Activated naive CD8-positive, alpha-beta T cell treated with anti-CD3 and anti-CD28 coated beads, Interleukin-2, amount 50 U/mL, for 16 hours (primary cell): ENCODE results near the gene POLR3C.
"Not testable (repeated sequence)": the region's sequence is repeated elsewhere in the genome, so short reads cannot be mapped to it uniquely, and the experiment has no call there.

Experiments
- DNase-seq: peaks from one replicate; pipeline ENCODE4 v3.0.0-alpha.2; 2020; ENCODE audit warnings: low read depth, low spot score

Gene POLR3C

DNA sequence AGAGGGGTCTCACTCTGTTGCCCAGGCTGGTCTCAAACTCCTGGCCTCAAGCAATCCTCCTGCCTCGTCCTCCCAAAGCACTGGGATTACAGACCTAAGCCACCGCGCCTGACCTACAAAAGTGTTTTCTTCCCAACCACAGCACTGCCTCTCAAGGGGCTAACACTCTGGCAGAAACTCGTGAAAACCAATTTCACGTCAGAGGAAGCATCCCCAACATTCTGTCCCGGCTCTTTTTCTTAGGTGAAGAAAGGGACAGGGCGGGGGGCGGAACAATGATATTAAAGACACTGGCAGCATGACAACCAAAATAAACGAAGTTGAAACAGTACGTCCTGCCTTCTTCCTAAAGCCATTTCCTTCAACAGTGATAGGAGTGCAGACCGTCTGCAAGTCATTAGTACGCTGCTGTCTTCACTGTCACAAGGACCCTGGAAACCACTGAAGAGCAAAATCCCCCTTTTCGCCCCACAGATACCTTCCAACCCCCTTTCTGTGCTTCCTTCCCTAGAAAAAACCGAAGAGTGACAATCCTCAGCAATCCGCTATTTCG, 1.1 kb upstream of the POLR3C start:
- DNase-seq = not testable (repeated sequence)

DNA sequence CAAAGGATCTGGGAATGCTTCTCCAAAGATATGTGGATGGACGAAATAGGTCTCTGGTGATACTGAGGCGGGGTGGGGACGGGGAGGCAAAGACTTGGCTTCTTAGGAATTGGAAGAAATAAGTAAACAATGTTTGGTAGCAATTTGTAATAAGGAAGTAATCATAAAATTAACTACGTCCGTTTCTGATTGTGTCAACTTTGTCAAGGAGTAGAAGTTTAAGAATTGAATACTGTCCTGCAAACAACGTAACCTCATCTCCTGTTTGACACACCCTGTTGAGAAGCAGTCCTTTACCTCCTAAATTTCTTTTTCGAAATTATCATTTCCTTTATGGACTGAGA, 471 bp downstream of the POLR3C start:
- DNase-seq = no peak

DNA sequence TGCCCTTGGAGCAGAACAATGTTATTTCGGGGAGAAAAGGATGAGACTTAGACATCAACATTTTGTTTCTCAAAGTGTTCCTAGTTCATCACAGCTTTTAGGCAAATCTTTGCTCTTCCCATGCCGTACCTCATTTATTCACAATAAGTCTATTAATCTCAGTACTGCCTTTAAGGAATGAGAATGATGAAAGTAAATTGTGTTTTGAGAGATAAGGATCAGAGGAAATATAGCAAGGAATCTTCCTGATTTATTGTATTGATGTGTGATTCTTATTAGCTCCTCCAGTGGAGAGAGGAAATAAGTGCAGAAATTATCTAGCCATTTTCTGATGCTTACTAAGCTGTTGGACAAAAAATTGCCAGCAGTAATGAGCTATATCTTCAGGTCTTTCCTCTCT, 2.0 kb downstream of the POLR3C start:
- no peak for DNase-seq

DNA sequence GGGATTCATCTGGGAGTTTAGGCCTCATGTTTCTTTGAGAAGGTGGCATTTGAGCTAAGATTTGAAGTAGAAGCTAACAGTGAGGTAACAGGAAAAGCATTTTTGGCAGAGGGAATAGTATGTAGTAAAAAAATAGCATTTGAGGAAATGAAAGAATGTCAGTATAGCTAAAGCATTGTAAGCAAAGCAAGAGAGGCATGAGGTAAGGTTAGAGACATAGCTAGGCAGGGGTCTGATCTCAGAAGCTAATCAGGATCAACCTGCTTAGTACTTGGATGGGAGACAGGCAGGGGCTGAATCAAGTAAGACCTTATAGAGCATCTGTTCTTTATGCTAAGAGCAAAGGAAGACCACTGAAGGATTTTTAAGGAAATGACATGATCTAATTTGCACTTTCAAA, 4.0 kb downstream of the POLR3C start:
- DNase-seq = no peak

DNA sequence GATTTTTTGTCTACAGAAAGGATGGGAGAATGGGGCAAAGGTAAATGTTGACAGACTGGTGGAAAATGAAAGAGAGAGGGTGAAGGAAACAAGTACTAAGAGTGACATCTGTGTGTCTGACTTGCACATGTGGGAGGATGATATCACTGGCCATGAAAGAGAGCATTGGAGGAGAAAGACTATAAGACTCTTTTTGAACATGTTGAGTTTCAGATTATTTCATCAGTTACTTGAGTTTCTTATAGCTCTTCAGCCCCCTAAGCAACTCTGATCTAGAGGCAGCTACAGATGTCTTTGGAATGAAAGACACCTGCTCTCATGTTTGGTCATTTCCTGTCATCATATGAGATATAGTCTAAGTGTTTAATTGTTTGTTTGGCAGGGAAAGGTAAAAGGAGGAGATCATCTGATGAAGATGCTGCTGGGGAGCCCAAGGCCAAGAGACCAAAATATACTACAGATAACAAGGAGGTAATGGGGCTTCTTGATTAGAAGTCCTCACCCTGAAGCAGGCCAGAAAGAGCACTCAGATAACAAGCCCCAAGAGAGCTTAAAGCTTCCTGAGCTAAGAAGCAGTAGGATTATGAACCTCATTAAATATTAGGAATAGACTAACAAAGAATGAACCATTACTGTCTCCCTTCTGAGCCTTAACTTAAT, 4.5 kb downstream of the POLR3C start:
- peak; percentile 14 for DNase-seq

GRCh38 chr1:145830810-145831209, 6.8 kb downstream of the POLR3C start:
- DNase-seq = not testable (repeated sequence)

DNA sequence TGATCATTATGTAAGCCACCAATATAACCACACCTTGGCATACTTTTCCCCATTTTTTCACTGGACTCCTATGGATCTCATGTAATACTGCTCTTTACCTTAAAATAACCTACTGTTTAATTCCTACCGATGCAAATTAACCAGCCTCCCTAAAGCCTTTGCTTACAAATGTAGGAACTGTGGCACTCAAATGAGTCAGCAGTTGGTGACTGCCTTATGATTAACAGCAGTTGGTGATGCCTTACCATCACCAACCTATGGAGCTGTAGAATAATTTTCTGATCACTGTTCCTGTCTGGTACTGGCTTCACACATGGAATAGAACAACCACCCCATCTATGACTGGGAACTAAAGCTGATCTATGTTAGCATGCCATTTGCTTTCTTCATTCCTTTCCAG, 13.7 kb downstream of the POLR3C start:
- no peak for DNase-seq

DNA sequence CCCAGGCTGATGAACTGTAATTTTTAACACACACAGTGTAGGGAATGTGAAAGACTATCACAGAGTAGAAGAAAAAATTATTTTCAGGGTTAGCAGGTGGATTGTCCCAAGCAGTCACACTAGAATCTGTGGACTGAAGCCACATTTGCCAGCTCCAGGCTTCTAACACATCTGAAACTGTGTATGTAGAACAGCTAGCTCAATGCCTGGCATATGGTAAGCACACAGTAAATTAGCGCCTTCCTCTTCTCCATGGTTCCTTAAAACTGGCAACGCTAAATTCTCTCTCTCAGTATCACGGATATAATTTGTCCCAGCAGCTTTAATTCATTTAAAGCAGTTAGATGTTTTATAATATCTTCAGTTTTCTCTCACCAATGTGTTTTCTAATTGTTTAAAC, 19.0 kb downstream of the POLR3C start:
- DNase-seq = no peak

DNA sequence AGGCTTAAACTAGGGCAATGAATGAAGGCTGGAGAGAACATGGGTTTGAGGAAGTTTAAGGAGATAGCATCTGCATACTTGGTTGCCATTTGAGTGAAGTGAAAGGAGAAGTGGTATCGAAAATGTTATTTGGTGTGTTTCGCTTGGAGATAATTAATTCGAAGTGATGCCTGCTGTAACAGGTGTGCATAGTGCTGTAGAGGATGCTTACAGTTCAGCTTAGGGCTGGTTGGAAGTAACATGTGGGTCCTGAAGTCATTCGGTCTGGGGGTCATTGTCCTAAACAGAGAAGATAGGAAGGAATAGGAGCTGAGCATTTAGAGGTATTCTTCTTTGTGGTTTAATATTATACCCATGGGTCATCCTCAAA, 21.1 kb downstream of the POLR3C start:
- DNase-seq = no peak

- DNase-seq = peak; percentile 47
These were observed 21.6 kb downstream of the POLR3C start, which contains the start of gene NUDT17 for GRCh38 chr1:145845514-145846161. Gene NUDT17, plus strand, starts transcription at chr1:145845630. Its CDS starts 11 bp downstream, at chr1:145845641.

DNA sequence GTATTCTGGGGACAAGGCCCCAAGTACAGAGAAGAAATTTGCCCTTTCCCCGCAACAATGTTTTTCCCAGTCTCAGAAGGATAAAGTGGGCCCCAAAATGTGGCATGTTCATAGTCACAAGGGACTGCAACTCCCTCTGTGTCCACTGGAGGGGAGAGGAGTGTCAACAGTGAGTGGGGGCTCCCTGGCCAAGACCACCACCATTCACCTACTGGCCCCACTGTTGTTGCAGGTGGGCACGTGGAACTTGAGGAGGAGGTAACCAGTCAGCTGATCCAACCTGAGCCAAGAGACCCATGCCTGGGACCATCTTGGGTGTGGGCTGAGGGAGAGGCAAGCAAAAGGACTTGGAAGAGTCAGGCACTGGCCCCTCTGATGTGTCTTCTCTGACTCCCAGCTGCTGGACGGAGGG, 22.2 kb downstream of the POLR3C start:
- no peak for DNase-seq

DNA sequence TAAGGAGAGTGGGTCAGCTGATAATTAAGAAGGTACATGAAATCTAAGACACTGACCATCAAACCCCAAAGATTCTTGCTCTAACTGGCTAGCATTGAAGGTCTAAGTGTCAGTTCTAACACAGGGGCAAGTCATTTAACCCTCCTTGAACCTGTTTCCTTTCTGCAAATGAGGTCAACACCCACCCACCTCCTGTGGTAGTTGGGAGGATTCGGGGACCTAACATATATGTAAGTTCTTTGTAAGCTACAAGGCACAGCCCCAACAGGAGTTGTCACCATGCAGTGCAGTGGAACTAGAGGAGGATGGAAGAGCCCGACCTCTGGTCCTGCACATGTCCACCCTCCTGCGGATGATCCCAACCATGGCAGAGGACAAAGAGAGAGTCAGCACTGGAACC, 23.8 kb downstream of the POLR3C start:
- no peak for DNase-seq

GRCh38 chr1:145849356-145850160, 25.6 kb downstream of the POLR3C start:
- no peak for DNase-seq

DNA sequence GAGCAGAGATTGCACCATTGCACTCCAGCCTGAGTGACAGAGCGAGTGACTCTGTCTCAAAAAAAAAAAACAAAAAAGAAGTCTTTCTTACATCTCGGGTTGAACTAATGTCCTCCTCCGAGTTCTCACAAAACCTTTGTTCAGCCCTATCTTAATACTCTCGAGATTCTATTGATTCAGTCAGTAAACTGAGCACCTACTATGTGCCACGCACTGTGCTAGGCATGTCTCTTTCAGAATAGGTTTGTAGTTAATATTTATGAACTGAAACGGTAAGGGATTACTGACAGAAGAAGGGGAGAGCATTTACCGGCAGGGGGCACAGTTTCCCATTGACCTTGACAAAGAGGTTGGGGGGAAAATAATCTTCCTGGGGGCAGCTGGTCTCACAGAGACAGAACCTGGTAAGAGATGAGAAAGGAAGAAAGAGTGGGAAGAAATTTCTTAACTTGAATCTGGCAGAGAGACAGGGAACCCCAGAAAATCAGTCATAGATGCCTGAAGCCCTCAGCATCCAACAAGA, 31.5 kb downstream of the POLR3C start:
- no peak for DNase-seq

- no peak for DNase-seq
These were observed 33.2 kb downstream of the POLR3C start for GRCh38 chr1:145857170-145857569.

DNA sequence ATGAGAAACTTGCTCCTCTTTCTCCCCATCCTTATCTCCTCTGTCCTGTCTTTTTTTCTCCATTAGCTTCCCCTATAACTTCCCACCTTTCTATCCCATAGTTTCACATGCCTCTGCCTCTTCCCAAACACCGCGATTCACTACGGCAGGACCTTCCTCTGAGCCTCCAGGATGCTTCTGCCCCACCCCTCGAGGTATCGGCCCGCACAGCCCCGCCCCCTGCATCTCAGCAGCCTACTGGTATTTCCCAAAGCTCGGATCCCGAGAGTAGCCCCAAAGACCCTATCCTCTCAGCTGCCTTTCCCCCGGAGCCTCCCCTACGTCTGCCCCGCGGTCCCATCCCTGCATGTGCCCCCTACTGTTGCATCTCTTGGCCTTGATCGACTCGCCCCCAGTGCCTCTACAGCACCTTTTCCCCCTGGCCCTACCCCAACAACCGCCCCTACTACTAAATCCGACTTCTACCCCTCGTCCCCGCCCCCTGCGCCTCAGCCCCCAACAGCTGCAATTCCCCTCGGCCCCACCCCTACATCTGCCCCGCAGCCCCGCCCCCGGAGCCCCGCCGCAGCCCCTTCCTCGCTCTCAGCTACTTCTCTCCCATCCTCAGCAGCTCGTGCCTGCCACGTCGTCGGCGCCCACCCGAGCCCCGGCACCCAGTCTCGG, 34.4 kb downstream of the POLR3C start:
- DNase-seq = peak; percentile 41

- peak; percentile 51 for DNase-seq
These were observed 35.0 kb downstream of the POLR3C start, which contains the start of gene PIAS3 for GRCh38 chr1:145858901-145859490. Gene PIAS3, minus strand, starts transcription at chr1:145859081. Its CDS starts 91 bp downstream, at chr1:145858990.

- peak; percentile 54 for DNase-seq
These were observed 35.6 kb downstream of the POLR3C start for GRCh38 chr1:145859491-145860023.

- DNase-seq = no peak
These were observed 39.5 kb downstream of the POLR3C start for GRCh38 chr1:145863282-145864018.

GRCh38 chr1:145868232-145868631, 44.2 kb downstream of the POLR3C start:
- no peak for DNase-seq
